ENCODE data around the gene C9orf40. TPM values are rescaled to one million over a fixed set of nuclear protein-coding genes. Genes with fewer than 3 reads are reported as not detected.

C9orf40 gene
- total RNA-seq, 1 donor from 2014 or later = 4.0 TPM

DNA sequence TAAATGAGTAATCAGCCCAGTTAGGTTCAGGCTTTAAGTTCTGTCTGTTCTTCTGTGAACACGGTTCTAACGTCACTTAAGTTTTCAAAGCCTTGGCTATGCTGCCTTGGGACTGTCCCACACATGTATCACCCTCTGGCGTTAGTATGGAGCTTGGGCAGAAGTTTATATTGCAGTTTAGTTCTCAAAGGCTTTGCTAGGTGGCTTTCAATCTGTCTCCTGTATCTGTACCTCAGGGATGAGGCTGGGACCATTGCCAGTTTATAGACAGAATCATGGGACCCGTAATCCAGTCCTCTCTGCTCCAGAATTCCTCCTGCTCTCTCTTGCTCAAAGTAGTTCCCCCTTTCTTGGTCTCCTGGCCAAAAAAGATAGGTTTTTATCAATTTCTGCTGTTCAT is 12.1 kb downstream of the C9orf40 start:
- no peaks in the 10 kb centered on the region for H3K4me1 ChIP-seq
- TF ChIP-seq, protein P1, sequence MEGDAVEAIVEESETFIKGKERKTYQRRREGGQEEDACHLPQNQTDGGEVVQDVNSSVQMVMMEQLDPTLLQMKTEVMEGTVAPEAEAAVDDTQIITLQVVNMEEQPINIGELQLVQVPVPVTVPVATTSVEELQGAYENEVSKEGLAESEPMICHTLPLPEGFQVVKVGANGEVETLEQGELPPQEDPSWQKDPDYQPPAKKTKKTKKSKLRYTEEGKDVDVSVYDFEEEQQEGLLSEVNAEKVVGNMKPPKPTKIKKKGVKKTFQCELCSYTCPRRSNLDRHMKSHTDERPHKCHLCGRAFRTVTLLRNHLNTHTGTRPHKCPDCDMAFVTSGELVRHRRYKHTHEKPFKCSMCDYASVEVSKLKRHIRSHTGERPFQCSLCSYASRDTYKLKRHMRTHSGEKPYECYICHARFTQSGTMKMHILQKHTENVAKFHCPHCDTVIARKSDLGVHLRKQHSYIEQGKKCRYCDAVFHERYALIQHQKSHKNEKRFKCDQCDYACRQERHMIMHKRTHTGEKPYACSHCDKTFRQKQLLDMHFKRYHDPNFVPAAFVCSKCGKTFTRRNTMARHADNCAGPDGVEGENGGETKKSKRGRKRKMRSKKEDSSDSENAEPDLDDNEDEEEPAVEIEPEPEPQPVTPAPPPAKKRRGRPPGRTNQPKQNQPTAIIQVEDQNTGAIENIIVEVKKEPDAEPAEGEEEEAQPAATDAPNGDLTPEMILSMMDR (IDR thresholded peaks at IDR 0.05) = no peak
- intact Hi-C loops (cut with DNase I) = no loop called here
- ATAC-seq = no peak
- no peak for DNase-seq
- no peaks in the 10 kb centered on the region for H3K27me3 ChIP-seq (ENCODE audit: low read depth)
- H3K4me3 ChIP-seq = no peak overlapping the region
- no peak overlapping the region for H3K27ac ChIP-seq
- H3K36me3 ChIP-seq = no peaks in the 10 kb centered on the region
- no peaks in the 10 kb centered on the region for H3K9me3 ChIP-seq

DNA sequence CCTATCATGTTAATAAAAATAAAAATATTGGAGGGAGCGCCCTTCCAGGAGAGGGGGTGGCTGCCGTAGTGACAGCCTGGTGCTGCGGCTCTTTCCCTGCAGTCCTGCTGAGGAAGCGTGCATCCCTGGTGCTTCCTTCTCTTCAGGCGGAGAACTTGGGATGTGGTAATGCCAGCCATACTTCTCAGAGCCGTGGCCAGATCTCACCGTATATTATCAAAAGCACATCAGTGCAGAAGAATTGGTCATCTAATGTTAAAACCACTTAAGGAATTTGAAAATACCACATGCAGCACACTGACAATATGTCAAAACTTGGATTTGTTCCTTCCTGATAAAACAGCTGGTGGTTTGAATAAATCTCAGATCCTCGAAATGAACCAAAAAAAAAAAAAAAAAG is 17.7 kb downstream of the C9orf40 start:
- Histone ChIP-seq H3K4me1 (no peaks in the 10 kb centered on the region), H3K4me3 (no peak overlapping the region), H3K36me3 (no peaks in the 10 kb centered on the region), H3K9me3 (peaks cover 9% of the 10 kb centered on the region), H3K27ac (no peak overlapping the region), H3K27me3 (ENCODE audit: low read depth) (no peaks in the 10 kb centered on the region)
- DNase-seq (no peak), ATAC-seq (no peak)
- TF ChIP-seq, protein P1 (IDR thresholded peaks at IDR 0.05) = no peak
- intact Hi-C loops (cut with DNase I) = no loop called here

DNA sequence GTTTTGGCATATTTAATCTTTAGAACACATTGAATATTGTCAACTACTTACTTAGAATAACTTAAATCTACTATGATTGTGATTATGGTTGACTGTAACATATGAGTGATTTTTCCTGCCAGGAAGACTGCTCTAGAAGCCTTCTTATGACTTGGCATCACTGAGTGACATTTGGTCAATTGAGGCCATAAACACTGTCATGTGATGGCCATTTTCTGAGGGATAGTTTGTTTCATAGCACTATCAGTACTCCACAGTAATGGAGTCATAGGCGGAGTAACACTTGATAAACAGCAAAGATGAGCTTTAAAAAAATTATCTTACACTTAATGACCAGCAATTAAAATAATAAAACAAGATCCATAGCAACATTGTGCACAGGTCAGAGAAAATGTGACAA is 31.0 kb downstream of the C9orf40 start:
- no peaks in the 10 kb centered on the region for H3K27me3 ChIP-seq (ENCODE audit: low read depth)
- no peaks in the 10 kb centered on the region for H3K36me3 ChIP-seq
- DNase-seq (no peak), ATAC-seq (no peak)
- H3K9me3 ChIP-seq = no peaks in the 10 kb centered on the region
- intact Hi-C loops (cut with DNase I) = no loop called here
- no peaks in the 10 kb centered on the region for H3K4me1 ChIP-seq
- TF ChIP-seq, protein P1 (IDR thresholded peaks at IDR 0.05) = no peak
- H3K27ac ChIP-seq = no peak overlapping the region
- H3K4me3 ChIP-seq = no peak overlapping the region

DNA sequence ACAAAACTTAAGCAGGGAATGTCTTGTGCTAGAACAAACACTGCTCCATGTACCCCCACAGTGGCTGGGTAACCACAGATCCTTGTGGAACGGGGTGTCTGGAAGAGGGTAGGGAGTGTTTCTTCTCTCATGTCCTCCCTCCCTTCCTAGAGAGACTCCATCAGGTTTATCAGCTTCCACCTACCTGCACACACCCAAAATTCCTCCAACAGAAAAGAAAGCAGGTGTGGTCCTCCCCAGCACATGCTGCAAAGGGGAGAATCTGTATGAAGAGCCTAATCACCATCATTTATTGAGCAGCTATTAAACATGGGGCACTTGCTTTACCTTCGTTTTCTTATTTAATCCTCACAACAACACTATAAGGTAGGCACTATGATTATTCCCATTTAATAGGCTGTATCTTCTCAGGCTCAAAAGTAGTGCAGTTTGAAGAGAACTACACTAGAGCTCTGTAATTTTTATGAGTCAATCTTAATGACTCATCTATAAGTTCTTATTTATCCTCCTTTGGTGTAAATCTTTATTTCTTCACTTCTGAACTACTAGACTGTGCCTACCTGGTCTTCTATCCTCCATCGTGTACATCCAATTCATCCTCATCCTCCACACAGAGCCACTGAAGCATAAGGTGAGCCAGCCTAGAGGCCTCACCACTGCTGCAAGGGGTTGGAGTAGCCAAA is 31.6 kb downstream of the C9orf40 start:
- Histone ChIP-seq H3K27me3 (ENCODE audit: low read depth) (no peaks in the 10 kb centered on the region), H3K27ac (no peak overlapping the region), H3K4me3 (no peak overlapping the region), H3K9me3 (no peaks in the 10 kb centered on the region), H3K4me1 (no peaks in the 10 kb centered on the region), H3K36me3 (no peaks in the 10 kb centered on the region)
- ATAC-seq (no peak), DNase-seq (no peak)
- intact Hi-C loops (cut with DNase I) = no loop called here
- TF ChIP-seq, protein P1 (IDR thresholded peaks at IDR 0.05) = no peak

DNA sequence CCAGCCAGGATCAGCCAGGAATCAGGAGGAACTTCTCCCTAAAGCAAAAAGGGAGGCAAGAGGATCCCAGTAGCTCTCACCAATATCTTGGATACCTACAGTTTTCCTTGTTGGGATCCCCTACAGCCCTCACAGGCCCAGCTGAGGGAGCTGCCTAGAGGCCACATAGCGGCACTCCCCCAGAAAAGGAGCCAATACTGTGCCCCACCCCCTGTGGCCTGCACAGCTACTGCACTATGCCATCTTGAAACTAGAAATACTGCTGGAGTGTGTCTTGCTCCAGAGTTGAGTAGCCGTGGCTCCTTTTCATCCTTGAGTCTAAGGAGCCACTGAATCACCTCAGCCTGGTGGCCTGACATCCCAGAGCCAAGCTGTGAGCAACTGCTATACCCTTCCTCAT is 42.7 kb downstream of the C9orf40 start:
- no peaks in the 10 kb centered on the region for H3K36me3 ChIP-seq
- H3K4me3 ChIP-seq = no peak overlapping the region
- ATAC-seq (no peak), DNase-seq (no peak)
- TF ChIP-seq, protein P1 (IDR thresholded peaks at IDR 0.05) = no peak
- intact Hi-C loops (cut with DNase I) = no loop called here
- H3K4me1 ChIP-seq = no peaks in the 10 kb centered on the region
- no peak overlapping the region for H3K27ac ChIP-seq
- H3K27me3 ChIP-seq (ENCODE audit: low read depth) = no peaks in the 10 kb centered on the region
- no peaks in the 10 kb centered on the region for H3K9me3 ChIP-seq

Measured in lower lobe of right lung (tissue), 2 donors.